Right atrium auricular region (tissue), 2 donors: Measurements from ENCODE around the gene SMTN. TPM values are rescaled to one million over a fixed set of nuclear protein-coding genes. Genes with fewer than 3 reads are reported as not detected.

Experiments used
- DNase-seq: peaks from one replicate; pipeline ENCODE4 v3.0.0-alpha.2; 2019; ENCODE audit warnings: low spot score
- H3K27ac ChIP-seq, 2 donors: fragments of 200-600 bp; sonication (generic); 1 replicate in 1 of 2; 2 replicates in 1 of 2; pipeline ENCODE4 v1.5.1; 2016 to 2019
- H3K27me3 ChIP-seq, 2 donors: fragments of 200-600 bp; sonication (generic); one replicate each; pipeline versions ENCODE4 v1.5.1 to v1.6.0; 2017 to 2019
- H3K36me3 ChIP-seq: fragments of 200-600 bp; sonication (generic); one replicate; pipeline ENCODE4 v1.5.1; 2016
- H3K4me1 ChIP-seq, 2 donors: fragments of 200-600 bp; sonication (generic); one replicate each; pipeline versions ENCODE4 v1.5.1 to v1.6.0; 2017 to 2019
- H3K4me3 ChIP-seq, 2 donors: fragments of 200-600 bp; sonication (generic); 1 replicate in 1 of 2; 2 replicates in 1 of 2; pipeline ENCODE4 v1.5.1; 2017 to 2019; ENCODE audit warnings: mild to moderate bottlenecking in 1 of 2, moderate library complexity in 1 of 2
- H3K9me3 ChIP-seq, 2 donors: fragments of 200-600 bp; sonication (generic); one replicate each; pipeline ENCODE4 v1.5.1; 2019
- CTCF ChIP-seq, 2 donors: fragments of 200-600 bp; sonication (generic); IDR thresholded peaks; one replicate each; pipeline ENCODE4 v1.5.1; 2019; ENCODE audit warnings: antibody characterized with exemption in 2 of 2
- total RNA-seq, 2 donors: library from RNA; depleted of rRNA; stranded (reverse); fragments of >200 nt; gene quantifications; one replicate each; pipeline ENCODE4 v1.1.0, GENCODE V29; 2016

The SMTN gene
- total RNA-seq, 2 donors from 2014 or later: 81.4 to 183 TPM

- Histone ChIP-seq H3K4me1 (peaks cover 0 to 37% of the 10 kb centered on the region in 2 donors), H3K36me3 (peaks cover 79% of the 10 kb centered on the region), H3K27ac (peak overlapping the region; percentile 28 to 34), H3K4me3 (no peak overlapping the region), H3K9me3 (no peaks in the 10 kb centered on the region), H3K27me3 (no peaks in the 10 kb centered on the region)
- no peak for DNase-seq
- no peak for TF ChIP-seq CTCF (IDR thresholded peaks at IDR 0.05)
These were observed 19.0 kb downstream of the SMTN start for GRCh38 chr22:31099841-31100761.

- Histone ChIP-seq H3K4me3 (no peak overlapping the region), H3K4me1 (peaks cover 0 to 44% of the 10 kb centered on the region in 2 donors), H3K27me3 (no peaks in the 10 kb centered on the region), H3K36me3 (peaks cover 70% of the 10 kb centered on the region), H3K9me3 (no peaks in the 10 kb centered on the region), H3K27ac (no peak overlapping the region)
- TF ChIP-seq CTCF (IDR thresholded peaks at IDR 0.05): no peak
- no peak for DNase-seq
These were observed 19.8 kb downstream of the SMTN start for GRCh38 chr22:31100762-31101525.

GRCh38 chr22:31102441-31103081 is 21.4 kb downstream of the SMTN start:
- peak overlapping the region; percentile 63 to 80 for H3K27ac ChIP-seq
- H3K27me3 ChIP-seq: no peaks in the 10 kb centered on the region
- peaks cover 54% of the 10 kb centered on the region for H3K36me3 ChIP-seq
- no peak overlapping the region for H3K4me3 ChIP-seq
- TF ChIP-seq CTCF (IDR thresholded peaks at IDR 0.05): no peak
- H3K4me1 ChIP-seq: peaks cover 0 to 55% of the 10 kb centered on the region in 2 donors
- H3K9me3 ChIP-seq: no peaks in the 10 kb centered on the region
- DNase-seq: peak; percentile 94

GRCh38 chr22:31103111-31103510 is 22.0 kb downstream of the SMTN start:
- TF ChIP-seq CTCF (IDR thresholded peaks at IDR 0.05): no peak
- peak overlapping the region; percentile 63 to 80 for H3K27ac ChIP-seq
- H3K36me3 ChIP-seq: peaks cover 48% of the 10 kb centered on the region
- H3K9me3 ChIP-seq: no peaks in the 10 kb centered on the region
- H3K4me1 ChIP-seq: peaks cover 0 to 53% of the 10 kb centered on the region in 2 donors
- no peaks in the 10 kb centered on the region for H3K27me3 ChIP-seq
- H3K4me3 ChIP-seq: no peak overlapping the region
- DNase-seq: no peak

- no peak for DNase-seq
- Histone ChIP-seq H3K27me3 (no peaks in the 10 kb centered on the region), H3K9me3 (no peaks in the 10 kb centered on the region), H3K4me3 (no peak overlapping the region), H3K4me1 (peaks cover 0 to 46% of the 10 kb centered on the region in 2 donors), H3K27ac (peak overlapping the region; percentile 80 to 94), H3K36me3 (peaks cover 39% of the 10 kb centered on the region)
- no peak for TF ChIP-seq CTCF (IDR thresholded peaks at IDR 0.05)
These were observed 23.0 kb downstream of the SMTN start for GRCh38 chr22:31103899-31104694.
